Panc1 (cell line): ENCODE data around the gene YIF1A.

ENCODE experiments used
- POLR2AphosphoS5 ChIP-seq: IDR thresholded peaks from 2 replicates; pipeline ENCODE4 v1.6.1; 2012; ENCODE audit warnings: mild to moderate bottlenecking, low read depth, low read length, moderate library complexity
- SIN3A ChIP-seq: IDR thresholded peaks from 2 replicates; pipeline ENCODE4 v1.6.1; 2012; ENCODE audit warnings: low read depth, mild to moderate bottlenecking, low read length, moderate library complexity, borderline replicate concordance; ENCODE audit not compliant: insufficient read depth
- TF ChIP-seq, protein P1 (sequence below): fragments of 450-650 bp; IDR thresholded peaks from 2 replicates; pipeline ENCODE4 v1.5.1; 2017; ENCODE audit warnings: mild to moderate bottlenecking
- TF ChIP-seq, protein P2 (sequence below), 2 experiments: IDR thresholded peaks; 2 replicates each; pipeline ENCODE4 v1.6.1; 2011 to 2012; ENCODE audit warnings: low read depth in 2 of 2, control low read depth in 1 of 2, low read length in 1 of 2, mild to moderate bottlenecking in 1 of 2, moderate library complexity in 1 of 2; ENCODE audit not compliant: insufficient read depth in 1 of 2

DNA sequence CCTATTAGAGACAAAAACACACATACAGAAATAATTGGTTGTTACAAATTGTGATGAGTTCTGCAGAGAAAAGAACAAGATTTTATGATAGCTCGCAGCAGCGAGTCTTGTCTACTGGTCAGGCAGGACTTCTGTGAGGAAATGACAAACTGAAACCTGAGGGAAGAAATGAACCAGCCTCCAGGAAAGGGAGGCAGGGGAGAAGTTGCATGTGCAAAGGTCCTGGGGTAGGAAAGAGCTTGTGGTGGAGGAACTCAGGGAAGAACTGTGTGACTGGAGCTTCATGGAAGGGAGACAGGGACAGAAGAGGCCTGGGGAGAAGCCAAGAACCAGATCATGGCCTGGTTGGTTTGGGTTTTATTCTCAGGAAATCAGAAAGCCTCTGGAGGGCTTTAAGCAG is 29.7 kb downstream of the YIF1A start:
- TF ChIP-seq SIN3A (no peak), POLR2AphosphoS5 (no peak)
- TF ChIP-seq, protein P1, sequence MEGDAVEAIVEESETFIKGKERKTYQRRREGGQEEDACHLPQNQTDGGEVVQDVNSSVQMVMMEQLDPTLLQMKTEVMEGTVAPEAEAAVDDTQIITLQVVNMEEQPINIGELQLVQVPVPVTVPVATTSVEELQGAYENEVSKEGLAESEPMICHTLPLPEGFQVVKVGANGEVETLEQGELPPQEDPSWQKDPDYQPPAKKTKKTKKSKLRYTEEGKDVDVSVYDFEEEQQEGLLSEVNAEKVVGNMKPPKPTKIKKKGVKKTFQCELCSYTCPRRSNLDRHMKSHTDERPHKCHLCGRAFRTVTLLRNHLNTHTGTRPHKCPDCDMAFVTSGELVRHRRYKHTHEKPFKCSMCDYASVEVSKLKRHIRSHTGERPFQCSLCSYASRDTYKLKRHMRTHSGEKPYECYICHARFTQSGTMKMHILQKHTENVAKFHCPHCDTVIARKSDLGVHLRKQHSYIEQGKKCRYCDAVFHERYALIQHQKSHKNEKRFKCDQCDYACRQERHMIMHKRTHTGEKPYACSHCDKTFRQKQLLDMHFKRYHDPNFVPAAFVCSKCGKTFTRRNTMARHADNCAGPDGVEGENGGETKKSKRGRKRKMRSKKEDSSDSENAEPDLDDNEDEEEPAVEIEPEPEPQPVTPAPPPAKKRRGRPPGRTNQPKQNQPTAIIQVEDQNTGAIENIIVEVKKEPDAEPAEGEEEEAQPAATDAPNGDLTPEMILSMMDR = no peak
- TF ChIP-seq, protein P2, sequence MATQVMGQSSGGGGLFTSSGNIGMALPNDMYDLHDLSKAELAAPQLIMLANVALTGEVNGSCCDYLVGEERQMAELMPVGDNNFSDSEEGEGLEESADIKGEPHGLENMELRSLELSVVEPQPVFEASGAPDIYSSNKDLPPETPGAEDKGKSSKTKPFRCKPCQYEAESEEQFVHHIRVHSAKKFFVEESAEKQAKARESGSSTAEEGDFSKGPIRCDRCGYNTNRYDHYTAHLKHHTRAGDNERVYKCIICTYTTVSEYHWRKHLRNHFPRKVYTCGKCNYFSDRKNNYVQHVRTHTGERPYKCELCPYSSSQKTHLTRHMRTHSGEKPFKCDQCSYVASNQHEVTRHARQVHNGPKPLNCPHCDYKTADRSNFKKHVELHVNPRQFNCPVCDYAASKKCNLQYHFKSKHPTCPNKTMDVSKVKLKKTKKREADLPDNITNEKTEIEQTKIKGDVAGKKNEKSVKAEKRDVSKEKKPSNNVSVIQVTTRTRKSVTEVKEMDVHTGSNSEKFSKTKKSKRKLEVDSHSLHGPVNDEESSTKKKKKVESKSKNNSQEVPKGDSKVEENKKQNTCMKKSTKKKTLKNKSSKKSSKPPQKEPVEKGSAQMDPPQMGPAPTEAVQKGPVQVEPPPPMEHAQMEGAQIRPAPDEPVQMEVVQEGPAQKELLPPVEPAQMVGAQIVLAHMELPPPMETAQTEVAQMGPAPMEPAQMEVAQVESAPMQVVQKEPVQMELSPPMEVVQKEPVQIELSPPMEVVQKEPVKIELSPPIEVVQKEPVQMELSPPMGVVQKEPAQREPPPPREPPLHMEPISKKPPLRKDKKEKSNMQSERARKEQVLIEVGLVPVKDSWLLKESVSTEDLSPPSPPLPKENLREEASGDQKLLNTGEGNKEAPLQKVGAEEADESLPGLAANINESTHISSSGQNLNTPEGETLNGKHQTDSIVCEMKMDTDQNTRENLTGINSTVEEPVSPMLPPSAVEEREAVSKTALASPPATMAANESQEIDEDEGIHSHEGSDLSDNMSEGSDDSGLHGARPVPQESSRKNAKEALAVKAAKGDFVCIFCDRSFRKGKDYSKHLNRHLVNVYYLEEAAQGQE (IDR thresholded peaks at IDR 0.05; ENCODE audit: insufficient read depth in 1 of 2, low read depth in 2 of 2, low read length in 1 of 2) = no peak
